GM23338 (cell line): ENCODE data around the gene TRNP1. TPM values are rescaled to one million over a fixed set of nuclear protein-coding genes. Genes with fewer than 3 reads are reported as not detected.

Experiments
- ATAC-seq: fragments of 200-7000 bp; cut with Tn5 transposase; 3 replicates; pipeline ENCODE4 v1.9.1; 2020
- DNase-seq: peaks from one replicate; pipeline ENCODE4 v3.0.0-alpha.2; 2015; ENCODE audit warnings: low spot score
- H2AFZ ChIP-seq: fragments of 200-600 bp; sonication (generic); 2 replicates; pipeline ENCODE4 v1.8.0; 2016; ENCODE audit warnings: antibody characterized with exemption, mild to moderate bottlenecking, moderate library complexity
- H3F3A ChIP-seq: fragments of 200-600 bp; sonication (generic); replicated peaks from 2 replicates; pipeline ENCODE4 v1.8.0; 2017; ENCODE audit warnings: antibody characterized with exemption, mixed run types, low read depth
- H3K27ac ChIP-seq: fragments of 200-600 bp; sonication (generic); 2 replicates; pipeline ENCODE4 v1.6.1; 2016; ENCODE audit warnings: low read depth
- H3K27me3 ChIP-seq: fragments of 200-600 bp; sonication (generic); 2 replicates; pipeline ENCODE4 v1.8.0; 2016; ENCODE audit warnings: mild to moderate bottlenecking, mixed run types, moderate library complexity; ENCODE audit not compliant: insufficient read depth
- H3K36me3 ChIP-seq: fragments of 200-600 bp; sonication (generic); 2 replicates; pipeline ENCODE4 v1.8.0; 2016; ENCODE audit warnings: mild to moderate bottlenecking; ENCODE audit not compliant: insufficient read depth
- H3K4me1 ChIP-seq: fragments of 200-600 bp; sonication (generic); 2 replicates; pipeline ENCODE4 v1.8.0; 2016; ENCODE audit warnings: mild to moderate bottlenecking, moderate library complexity; ENCODE audit not compliant: insufficient read depth
- H3K4me2 ChIP-seq: fragments of 200-600 bp; sonication (generic); 2 replicates; pipeline ENCODE4 v1.7.1; 2017; ENCODE audit warnings: mixed run types
- H3K4me3 ChIP-seq: fragments of 200-600 bp; sonication (generic); 2 replicates; pipeline ENCODE4 v1.6.1; 2016; ENCODE audit warnings: mixed run types
- H3K79me2 ChIP-seq: fragments of 200-600 bp; sonication (generic); replicated peaks from 2 replicates; pipeline ENCODE4 v1.8.0; 2017; ENCODE audit warnings: mild to moderate bottlenecking; ENCODE audit not compliant: insufficient read depth
- H3K9me2 ChIP-seq: fragments of 200-600 bp; sonication (generic); 2 replicates; pipeline ENCODE4 v1.8.0; 2017; ENCODE audit not compliant: insufficient read depth
- H4K20me1 ChIP-seq: fragments of 200-600 bp; sonication (generic); replicated peaks from 2 replicates; pipeline ENCODE4 v1.8.0; 2017; ENCODE audit warnings: mild to moderate bottlenecking; ENCODE audit not compliant: insufficient read depth
- H3K27ac Mint-ChIP-seq: 2 replicates; pipeline ENCODE4 v1.8.0; 2020; ENCODE audit warnings: inconsistent platforms, mild to moderate bottlenecking, moderate library complexity, mixed read lengths
- H3K27me3 Mint-ChIP-seq: 3 replicates; pipeline ENCODE4 v1.8.0; 2022; ENCODE audit warnings: low read depth, mild to moderate bottlenecking, moderate library complexity, mixed read lengths, inconsistent platforms; ENCODE audit not compliant: insufficient read depth, poor library complexity
- H3K36me3 Mint-ChIP-seq: 3 replicates; pipeline ENCODE4 v1.8.0; 2021; ENCODE audit warnings: low read depth, mild to moderate bottlenecking, inconsistent platforms, moderate library complexity, mixed read lengths
- H3K4me1 Mint-ChIP-seq: 3 replicates; pipeline ENCODE4 v1.8.0; 2020; ENCODE audit warnings: mild to moderate bottlenecking, inconsistent platforms, mixed read lengths
- H3K4me3 Mint-ChIP-seq: 3 replicates; pipeline ENCODE4 v1.8.0; 2021; ENCODE audit warnings: moderate library complexity, mild to moderate bottlenecking, inconsistent platforms, mixed read lengths
- H3K9me3 Mint-ChIP-seq: 3 replicates; pipeline ENCODE4 v1.8.0; 2020; ENCODE audit warnings: moderate library complexity, mild to moderate bottlenecking, inconsistent platforms, mixed read lengths
- CREB1 ChIP-seq: fragments of 250-450 bp; sonication (Bioruptor Pico); IDR thresholded peaks from 2 replicates; pipeline ENCODE4 v1.5.0; 2020; ENCODE audit warnings: low read depth, mild to moderate bottlenecking, moderate library complexity
- EZH2 ChIP-seq: fragments of 200-600 bp; sonication (generic); IDR thresholded peaks from one replicate; pipeline ENCODE4 v1.8.0; 2017; ENCODE audit warnings: antibody characterized with exemption, mild to moderate bottlenecking, low read depth; ENCODE audit not compliant: unreplicated experiment
- EZH2phosphoT487 ChIP-seq: fragments of 200-600 bp; sonication (generic); IDR thresholded peaks from one replicate; pipeline ENCODE4 v1.8.1; 2018; ENCODE audit warnings: antibody characterized with exemption; ENCODE audit not compliant: unreplicated experiment
- JUNB ChIP-seq: IDR thresholded peaks from one replicate; pipeline ENCODE4 v1.6.1; 2016; ENCODE audit warnings: antibody characterized with exemption; ENCODE audit not compliant: unreplicated experiment
- NANOG ChIP-seq: IDR thresholded peaks from 2 replicates; pipeline ENCODE4 v1.6.1; 2016; ENCODE audit warnings: antibody characterized with exemption, borderline replicate concordance
- POLR2AphosphoS5 ChIP-seq: IDR thresholded peaks from 2 replicates; pipeline ENCODE4 v1.6.1; 2016; ENCODE audit warnings: antibody characterized with exemption, low read depth
- STAT1 ChIP-seq: IDR thresholded peaks from one replicate; pipeline ENCODE4 v1.6.1; 2016; ENCODE audit warnings: antibody characterized with exemption; ENCODE audit not compliant: unreplicated experiment
- ZNF114 ChIP-seq: fragments of 250-450 bp; sonication (Bioruptor Pico); IDR thresholded peaks from 2 replicates; pipeline ENCODE4 v1.5.0; 2020; ENCODE audit warnings: mild to moderate bottlenecking, moderate library complexity
- ZNF331 ChIP-seq: fragments of 250-450 bp; sonication (Bioruptor Pico); IDR thresholded peaks from 2 replicates; pipeline ENCODE4 v1.5.0; 2020; ENCODE audit warnings: low read depth, mild to moderate bottlenecking, moderate library complexity
- polyA plus RNA-seq: library from polyadenylated mRNA; unstranded; fragments of >200 nt; fragmentation: Nextera tagmentation; extraction: Ambion mirVana; gene quantifications from 2 replicates; pipeline ENCODE4 v1.2.1, GENCODE V29; 2016
- total RNA-seq: library from RNA; depleted of rRNA; stranded (reverse); fragments of >200 nt; shearing (Covaris generic); gene quantifications from 2 replicates; pipeline ENCODE4 v1.2.3, GENCODE V29; 2014
- TF ChIP-seq, protein P1 (sequence below): IDR thresholded peaks from 2 replicates; pipeline ENCODE4 v1.6.1; 2016; ENCODE audit warnings: antibody characterized with exemption
- TF ChIP-seq, protein P2 (sequence below): fragments of 250-450 bp; sonication (Bioruptor Pico); IDR thresholded peaks from 2 replicates; pipeline ENCODE4 v1.5.0; 2020; ENCODE audit warnings: mild to moderate bottlenecking, moderate library complexity
- TF ChIP-seq, protein P3 (sequence below): IDR thresholded peaks from one replicate; pipeline ENCODE4 v1.6.1; 2018; ENCODE audit warnings: antibody characterized with exemption; ENCODE audit not compliant: unreplicated experiment
- TF ChIP-seq, protein P4 (sequence below), 2 experiments: fragments of 200-600 bp in 1 of 2; sonication (generic) in 1 of 2; conservative IDR thresholded peaks; 2 replicates each; pipeline versions ENCODE4 v1.5.1 to v1.6.1; 2016 to 2017; ENCODE audit warnings: antibody characterized with exemption in 2 of 2, low read depth in 2 of 2, mild to moderate bottlenecking in 2 of 2, moderate library complexity in 1 of 2

The TRNP1 gene
- total and polyA plus RNA-seq, 2 experiments from 2014 or later: 21.2 to 54.3 TPM

DNA sequence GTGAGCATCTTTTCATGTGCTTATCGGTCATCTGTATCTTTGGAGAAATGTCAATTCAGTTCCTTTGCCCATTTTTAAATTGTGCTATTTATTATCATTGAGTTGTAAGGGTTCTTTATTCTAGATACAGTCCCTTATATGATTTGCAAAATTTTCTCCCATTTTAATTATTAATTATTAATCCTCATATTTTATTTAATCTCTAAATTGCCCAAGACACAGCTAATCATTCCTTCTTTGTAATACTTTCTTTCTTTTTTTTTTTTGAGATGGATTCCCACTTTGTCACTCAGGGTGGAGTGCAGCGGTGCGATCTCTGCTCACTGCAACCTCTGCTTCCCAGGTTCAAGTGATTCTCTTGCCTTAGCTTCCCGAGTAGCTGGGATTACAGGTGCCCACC lies 32.2 kb downstream of the TRNP1 start:
- no peak overlapping the region for H2AFZ ChIP-seq
- no peak overlapping the region for H3K27ac Mint-ChIP-seq
- no peak for DNase-seq
- H3K9me2 ChIP-seq: no peaks in the 10 kb centered on the region
- no peak for ATAC-seq
- no peak overlapping the region for H3K4me2 ChIP-seq
- no peak overlapping the region for H3K27ac ChIP-seq
- TF ChIP-seq ZNF331 (CRISPR knock-in tag) (no peak), STAT1 (no peak), EZH2phosphoT487 (no peak), POLR2AphosphoS5 (no peak), EZH2 (no peak), JUNB (no peak), CREB1 (no peak), NANOG (no peak), ZNF114 (no peak)
- TF ChIP-seq, protein P1, sequence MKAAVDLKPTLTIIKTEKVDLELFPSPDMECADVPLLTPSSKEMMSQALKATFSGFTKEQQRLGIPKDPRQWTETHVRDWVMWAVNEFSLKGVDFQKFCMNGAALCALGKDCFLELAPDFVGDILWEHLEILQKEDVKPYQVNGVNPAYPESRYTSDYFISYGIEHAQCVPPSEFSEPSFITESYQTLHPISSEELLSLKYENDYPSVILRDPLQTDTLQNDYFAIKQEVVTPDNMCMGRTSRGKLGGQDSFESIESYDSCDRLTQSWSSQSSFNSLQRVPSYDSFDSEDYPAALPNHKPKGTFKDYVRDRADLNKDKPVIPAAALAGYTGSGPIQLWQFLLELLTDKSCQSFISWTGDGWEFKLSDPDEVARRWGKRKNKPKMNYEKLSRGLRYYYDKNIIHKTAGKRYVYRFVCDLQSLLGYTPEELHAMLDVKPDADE: no peak
- TF ChIP-seq, protein P2, sequence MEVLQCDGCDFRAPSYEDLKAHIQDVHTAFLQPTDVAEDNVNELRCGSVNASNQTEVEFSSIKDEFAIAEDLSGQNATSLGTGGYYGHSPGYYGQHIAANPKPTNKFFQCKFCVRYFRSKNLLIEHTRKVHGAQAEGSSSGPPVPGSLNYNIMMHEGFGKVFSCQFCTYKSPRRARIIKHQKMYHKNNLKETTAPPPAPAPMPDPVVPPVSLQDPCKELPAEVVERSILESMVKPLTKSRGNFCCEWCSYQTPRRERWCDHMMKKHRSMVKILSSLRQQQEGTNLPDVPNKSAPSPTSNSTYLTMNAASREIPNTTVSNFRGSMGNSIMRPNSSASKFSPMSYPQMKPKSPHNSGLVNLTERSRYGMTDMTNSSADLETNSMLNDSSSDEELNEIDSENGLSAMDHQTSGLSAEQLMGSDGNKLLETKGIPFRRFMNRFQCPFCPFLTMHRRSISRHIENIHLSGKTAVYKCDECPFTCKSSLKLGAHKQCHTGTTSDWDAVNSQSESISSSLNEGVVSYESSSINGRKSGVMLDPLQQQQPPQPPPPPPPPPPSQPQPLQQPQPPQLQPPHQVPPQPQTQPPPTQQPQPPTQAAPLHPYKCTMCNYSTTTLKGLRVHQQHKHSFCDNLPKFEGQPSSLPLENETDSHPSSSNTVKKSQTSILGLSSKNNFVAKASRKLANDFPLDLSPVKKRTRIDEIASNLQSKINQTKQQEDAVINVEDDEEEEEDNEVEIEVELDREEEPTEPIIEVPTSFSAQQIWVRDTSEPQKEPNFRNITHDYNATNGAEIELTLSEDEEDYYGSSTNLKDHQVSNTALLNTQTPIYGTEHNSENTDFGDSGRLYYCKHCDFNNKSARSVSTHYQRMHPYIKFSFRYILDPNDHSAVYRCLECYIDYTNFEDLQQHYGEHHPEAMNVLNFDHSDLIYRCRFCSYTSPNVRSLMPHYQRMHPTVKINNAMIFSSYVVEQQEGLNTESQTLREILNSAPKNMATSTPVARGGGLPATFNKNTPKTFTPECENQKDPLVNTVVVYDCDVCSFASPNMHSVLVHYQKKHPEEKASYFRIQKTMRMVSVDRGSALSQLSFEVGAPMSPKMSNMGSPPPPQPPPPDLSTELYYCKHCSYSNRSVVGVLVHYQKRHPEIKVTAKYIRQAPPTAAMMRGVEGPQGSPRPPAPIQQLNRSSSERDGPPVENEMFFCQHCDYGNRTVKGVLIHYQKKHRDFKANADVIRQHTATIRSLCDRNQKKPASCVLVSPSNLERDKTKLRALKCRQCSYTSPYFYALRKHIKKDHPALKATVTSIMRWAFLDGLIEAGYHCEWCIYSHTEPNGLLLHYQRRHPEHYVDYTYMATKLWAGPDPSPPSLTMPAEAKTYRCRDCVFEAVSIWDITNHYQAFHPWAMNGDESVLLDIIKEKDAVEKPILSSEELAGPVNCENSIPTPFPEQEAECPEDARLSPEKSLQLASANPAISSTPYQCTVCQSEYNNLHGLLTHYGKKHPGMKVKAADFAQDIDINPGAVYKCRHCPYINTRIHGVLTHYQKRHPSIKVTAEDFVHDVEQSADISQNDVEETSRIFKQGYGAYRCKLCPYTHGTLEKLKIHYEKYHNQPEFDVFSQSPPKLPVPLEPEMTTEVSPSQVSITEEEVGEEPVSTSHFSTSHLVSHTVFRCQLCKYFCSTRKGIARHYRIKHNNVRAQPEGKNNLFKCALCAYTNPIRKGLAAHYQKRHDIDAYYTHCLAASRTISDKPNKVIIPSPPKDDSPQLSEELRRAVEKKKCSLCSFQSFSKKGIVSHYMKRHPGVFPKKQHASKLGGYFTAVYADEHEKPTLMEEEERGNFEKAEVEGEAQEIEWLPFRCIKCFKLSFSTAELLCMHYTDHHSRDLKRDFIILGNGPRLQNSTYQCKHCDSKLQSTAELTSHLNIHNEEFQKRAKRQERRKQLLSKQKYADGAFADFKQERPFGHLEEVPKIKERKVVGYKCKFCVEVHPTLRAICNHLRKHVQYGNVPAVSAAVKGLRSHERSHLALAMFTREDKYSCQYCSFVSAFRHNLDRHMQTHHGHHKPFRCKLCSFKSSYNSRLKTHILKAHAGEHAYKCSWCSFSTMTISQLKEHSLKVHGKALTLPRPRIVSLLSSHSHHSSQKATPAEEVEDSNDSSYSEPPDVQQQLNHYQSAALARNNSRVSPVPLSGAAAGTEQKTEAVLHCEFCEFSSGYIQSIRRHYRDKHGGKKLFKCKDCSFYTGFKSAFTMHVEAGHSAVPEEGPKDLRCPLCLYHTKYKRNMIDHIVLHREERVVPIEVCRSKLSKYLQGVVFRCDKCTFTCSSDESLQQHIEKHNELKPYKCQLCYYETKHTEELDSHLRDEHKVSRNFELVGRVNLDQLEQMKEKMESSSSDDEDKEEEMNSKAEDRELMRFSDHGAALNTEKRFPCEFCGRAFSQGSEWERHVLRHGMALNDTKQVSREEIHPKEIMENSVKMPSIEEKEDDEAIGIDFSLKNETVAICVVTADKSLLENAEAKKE: no peak
- TF ChIP-seq, protein P3, sequence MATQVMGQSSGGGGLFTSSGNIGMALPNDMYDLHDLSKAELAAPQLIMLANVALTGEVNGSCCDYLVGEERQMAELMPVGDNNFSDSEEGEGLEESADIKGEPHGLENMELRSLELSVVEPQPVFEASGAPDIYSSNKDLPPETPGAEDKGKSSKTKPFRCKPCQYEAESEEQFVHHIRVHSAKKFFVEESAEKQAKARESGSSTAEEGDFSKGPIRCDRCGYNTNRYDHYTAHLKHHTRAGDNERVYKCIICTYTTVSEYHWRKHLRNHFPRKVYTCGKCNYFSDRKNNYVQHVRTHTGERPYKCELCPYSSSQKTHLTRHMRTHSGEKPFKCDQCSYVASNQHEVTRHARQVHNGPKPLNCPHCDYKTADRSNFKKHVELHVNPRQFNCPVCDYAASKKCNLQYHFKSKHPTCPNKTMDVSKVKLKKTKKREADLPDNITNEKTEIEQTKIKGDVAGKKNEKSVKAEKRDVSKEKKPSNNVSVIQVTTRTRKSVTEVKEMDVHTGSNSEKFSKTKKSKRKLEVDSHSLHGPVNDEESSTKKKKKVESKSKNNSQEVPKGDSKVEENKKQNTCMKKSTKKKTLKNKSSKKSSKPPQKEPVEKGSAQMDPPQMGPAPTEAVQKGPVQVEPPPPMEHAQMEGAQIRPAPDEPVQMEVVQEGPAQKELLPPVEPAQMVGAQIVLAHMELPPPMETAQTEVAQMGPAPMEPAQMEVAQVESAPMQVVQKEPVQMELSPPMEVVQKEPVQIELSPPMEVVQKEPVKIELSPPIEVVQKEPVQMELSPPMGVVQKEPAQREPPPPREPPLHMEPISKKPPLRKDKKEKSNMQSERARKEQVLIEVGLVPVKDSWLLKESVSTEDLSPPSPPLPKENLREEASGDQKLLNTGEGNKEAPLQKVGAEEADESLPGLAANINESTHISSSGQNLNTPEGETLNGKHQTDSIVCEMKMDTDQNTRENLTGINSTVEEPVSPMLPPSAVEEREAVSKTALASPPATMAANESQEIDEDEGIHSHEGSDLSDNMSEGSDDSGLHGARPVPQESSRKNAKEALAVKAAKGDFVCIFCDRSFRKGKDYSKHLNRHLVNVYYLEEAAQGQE: no peak
- TF ChIP-seq, protein P4, sequence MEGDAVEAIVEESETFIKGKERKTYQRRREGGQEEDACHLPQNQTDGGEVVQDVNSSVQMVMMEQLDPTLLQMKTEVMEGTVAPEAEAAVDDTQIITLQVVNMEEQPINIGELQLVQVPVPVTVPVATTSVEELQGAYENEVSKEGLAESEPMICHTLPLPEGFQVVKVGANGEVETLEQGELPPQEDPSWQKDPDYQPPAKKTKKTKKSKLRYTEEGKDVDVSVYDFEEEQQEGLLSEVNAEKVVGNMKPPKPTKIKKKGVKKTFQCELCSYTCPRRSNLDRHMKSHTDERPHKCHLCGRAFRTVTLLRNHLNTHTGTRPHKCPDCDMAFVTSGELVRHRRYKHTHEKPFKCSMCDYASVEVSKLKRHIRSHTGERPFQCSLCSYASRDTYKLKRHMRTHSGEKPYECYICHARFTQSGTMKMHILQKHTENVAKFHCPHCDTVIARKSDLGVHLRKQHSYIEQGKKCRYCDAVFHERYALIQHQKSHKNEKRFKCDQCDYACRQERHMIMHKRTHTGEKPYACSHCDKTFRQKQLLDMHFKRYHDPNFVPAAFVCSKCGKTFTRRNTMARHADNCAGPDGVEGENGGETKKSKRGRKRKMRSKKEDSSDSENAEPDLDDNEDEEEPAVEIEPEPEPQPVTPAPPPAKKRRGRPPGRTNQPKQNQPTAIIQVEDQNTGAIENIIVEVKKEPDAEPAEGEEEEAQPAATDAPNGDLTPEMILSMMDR (conservative IDR thresholded peaks at IDR 0.05; ENCODE audit: low read depth in 2 of 2): no peak
- no peaks in the 10 kb centered on the region for H3K36me3 ChIP-seq
- H3K4me1 ChIP-seq: peaks cover 18% of the 10 kb centered on the region
- no peaks in the 10 kb centered on the region for H3K9me3 Mint-ChIP-seq
- H4K20me1 ChIP-seq: no peaks in the 10 kb centered on the region
- H3K4me3 Mint-ChIP-seq: no peak overlapping the region
- H3K4me1 Mint-ChIP-seq: peaks cover 23% of the 10 kb centered on the region
- H3K4me3 ChIP-seq: no peak overlapping the region
- H3F3A ChIP-seq: peaks cover 8% of the 10 kb centered on the region; the same call in 1 of the 2 replicates
- no peaks in the 10 kb centered on the region for H3K36me3 Mint-ChIP-seq
- no peaks in the 10 kb centered on the region for H3K79me2 ChIP-seq
- H3K27me3 Mint-ChIP-seq: peaks cover 19% of the 10 kb centered on the region
- H3K27me3 ChIP-seq: no peaks in the 10 kb centered on the region
